Gastroesophageal sphincter (tissue), 3 donors: ENCODE measurements around the gene ZNF880.

Experiments
- EP300 ChIP-seq: sonication (generic); formaldehyde crosslinking; IDR thresholded peaks from one replicate; pipeline ENCODE4 v1.6.1; 2017; ENCODE audit warnings: antibody characterized with exemption, mild to moderate bottlenecking
- POLR2A ChIP-seq, 2 donors: fragments of 450-650 bp; IDR thresholded peaks; one replicate each; pipeline ENCODE4 v1.6.1; 2017; ENCODE audit warnings: antibody characterized with exemption in 2 of 2, mild to moderate bottlenecking in 2 of 2, moderate library complexity in 1 of 2
- POLR2AphosphoS5 ChIP-seq: sonication (generic); formaldehyde crosslinking; IDR thresholded peaks from one replicate; pipeline ENCODE4 v1.6.1; 2017; ENCODE audit warnings: antibody characterized with exemption
- TF ChIP-seq, protein P1 (sequence below), 4 experiments: fragments of 200-600 bp in 2 of 4; fragments of 450-650 bp in 2 of 4; sonication (generic) in 1 of 4; IDR thresholded peaks; one replicate each; pipeline ENCODE4 v1.5.1; 2017 to 2019; ENCODE audit warnings: antibody characterized with exemption in 4 of 4, mild to moderate bottlenecking in 2 of 4, moderate library complexity in 2 of 4

DNA sequence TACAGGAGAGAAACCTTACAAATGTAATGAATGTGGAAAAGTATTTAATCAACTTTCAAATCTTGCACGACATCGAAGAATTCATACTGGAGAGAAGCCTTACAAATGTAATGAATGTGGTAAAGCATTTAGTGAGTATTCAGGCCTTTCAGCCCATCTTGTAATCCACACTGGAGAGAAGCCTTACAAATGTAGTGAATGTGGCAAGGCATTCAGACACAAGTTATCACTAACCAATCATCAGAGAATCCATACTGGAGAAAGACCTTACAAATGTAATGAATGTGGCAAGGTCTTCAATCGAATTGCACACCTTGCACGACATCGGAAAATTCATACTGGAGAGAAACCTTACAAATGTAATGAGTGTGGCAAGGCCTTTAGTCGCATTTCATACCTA is 47.3 kb upstream of the ZNF880 start:
- TF ChIP-seq, protein P1, sequence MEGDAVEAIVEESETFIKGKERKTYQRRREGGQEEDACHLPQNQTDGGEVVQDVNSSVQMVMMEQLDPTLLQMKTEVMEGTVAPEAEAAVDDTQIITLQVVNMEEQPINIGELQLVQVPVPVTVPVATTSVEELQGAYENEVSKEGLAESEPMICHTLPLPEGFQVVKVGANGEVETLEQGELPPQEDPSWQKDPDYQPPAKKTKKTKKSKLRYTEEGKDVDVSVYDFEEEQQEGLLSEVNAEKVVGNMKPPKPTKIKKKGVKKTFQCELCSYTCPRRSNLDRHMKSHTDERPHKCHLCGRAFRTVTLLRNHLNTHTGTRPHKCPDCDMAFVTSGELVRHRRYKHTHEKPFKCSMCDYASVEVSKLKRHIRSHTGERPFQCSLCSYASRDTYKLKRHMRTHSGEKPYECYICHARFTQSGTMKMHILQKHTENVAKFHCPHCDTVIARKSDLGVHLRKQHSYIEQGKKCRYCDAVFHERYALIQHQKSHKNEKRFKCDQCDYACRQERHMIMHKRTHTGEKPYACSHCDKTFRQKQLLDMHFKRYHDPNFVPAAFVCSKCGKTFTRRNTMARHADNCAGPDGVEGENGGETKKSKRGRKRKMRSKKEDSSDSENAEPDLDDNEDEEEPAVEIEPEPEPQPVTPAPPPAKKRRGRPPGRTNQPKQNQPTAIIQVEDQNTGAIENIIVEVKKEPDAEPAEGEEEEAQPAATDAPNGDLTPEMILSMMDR (IDR thresholded peaks at IDR 0.05), result no peak
- TF ChIP-seq EP300 (no peak), POLR2A (IDR thresholded peaks at IDR 0.05) (no peak), POLR2AphosphoS5 (no peak)
